NB4 (cell line): ENCODE measurements around the gene NOS1.

Experiments
- CTCF ChIP-seq: IDR thresholded peaks from one replicate; pipeline ENCODE4 v1.5.1; 2012; ENCODE audit warnings: low read depth, low read length
- MAX ChIP-seq: IDR thresholded peaks from 2 replicates; pipeline ENCODE4 v1.6.1; 2011; ENCODE audit warnings: low read depth, low read length
- MYC ChIP-seq: IDR thresholded peaks from 2 replicates; pipeline ENCODE4 v1.6.1; 2011; ENCODE audit warnings: low read depth, low read length
- POLR2A ChIP-seq: IDR thresholded peaks from 2 replicates; pipeline ENCODE4 v1.6.1; 2011; ENCODE audit warnings: mild to moderate bottlenecking; ENCODE audit not compliant: insufficient read length; ENCODE audit errors: extremely low read depth

GRCh38 chr12:117394491-117394890 is 33.1 kb upstream of the NOS1 start:
- no peak for TF ChIP-seq CTCF
- no peak for TF ChIP-seq POLR2A
- TF ChIP-seq MAX, result no peak
- TF ChIP-seq MYC, result no peak
